ENCODE data around the gene HPGDS.

GRCh38 chr4:94373752-94374151 is 31.1 kb upstream of the HPGDS start:
- TF ChIP-seq JUND (IDR thresholded peaks at IDR 0.05) = no peak
- TF ChIP-seq, protein P1, sequence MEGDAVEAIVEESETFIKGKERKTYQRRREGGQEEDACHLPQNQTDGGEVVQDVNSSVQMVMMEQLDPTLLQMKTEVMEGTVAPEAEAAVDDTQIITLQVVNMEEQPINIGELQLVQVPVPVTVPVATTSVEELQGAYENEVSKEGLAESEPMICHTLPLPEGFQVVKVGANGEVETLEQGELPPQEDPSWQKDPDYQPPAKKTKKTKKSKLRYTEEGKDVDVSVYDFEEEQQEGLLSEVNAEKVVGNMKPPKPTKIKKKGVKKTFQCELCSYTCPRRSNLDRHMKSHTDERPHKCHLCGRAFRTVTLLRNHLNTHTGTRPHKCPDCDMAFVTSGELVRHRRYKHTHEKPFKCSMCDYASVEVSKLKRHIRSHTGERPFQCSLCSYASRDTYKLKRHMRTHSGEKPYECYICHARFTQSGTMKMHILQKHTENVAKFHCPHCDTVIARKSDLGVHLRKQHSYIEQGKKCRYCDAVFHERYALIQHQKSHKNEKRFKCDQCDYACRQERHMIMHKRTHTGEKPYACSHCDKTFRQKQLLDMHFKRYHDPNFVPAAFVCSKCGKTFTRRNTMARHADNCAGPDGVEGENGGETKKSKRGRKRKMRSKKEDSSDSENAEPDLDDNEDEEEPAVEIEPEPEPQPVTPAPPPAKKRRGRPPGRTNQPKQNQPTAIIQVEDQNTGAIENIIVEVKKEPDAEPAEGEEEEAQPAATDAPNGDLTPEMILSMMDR (IDR thresholded peaks at IDR 0.05; ENCODE audit: low read depth, low read length, missing input control) = no peak
- TF ChIP-seq SP1 (IDR thresholded peaks at IDR 0.05) = no peak
- TF ChIP-seq TAF1 (conservative IDR thresholded peaks at IDR 0.05) = no peak
- no peak for TF ChIP-seq MAX (IDR thresholded peaks at IDR 0.05)
- TF ChIP-seq FOXA1 (IDR thresholded peaks at IDR 0.05) = no peak
- TF ChIP-seq RXRA (IDR thresholded peaks at IDR 0.05) = no peak
- TF ChIP-seq GABPA (IDR thresholded peaks at IDR 0.05 in 1 of 2, conservative IDR thresholded peaks at IDR 0.05 in 1 of 2) = no peak
- no peak for TF ChIP-seq FOXA2 (IDR thresholded peaks at IDR 0.05)
- TF ChIP-seq, protein P2, sequence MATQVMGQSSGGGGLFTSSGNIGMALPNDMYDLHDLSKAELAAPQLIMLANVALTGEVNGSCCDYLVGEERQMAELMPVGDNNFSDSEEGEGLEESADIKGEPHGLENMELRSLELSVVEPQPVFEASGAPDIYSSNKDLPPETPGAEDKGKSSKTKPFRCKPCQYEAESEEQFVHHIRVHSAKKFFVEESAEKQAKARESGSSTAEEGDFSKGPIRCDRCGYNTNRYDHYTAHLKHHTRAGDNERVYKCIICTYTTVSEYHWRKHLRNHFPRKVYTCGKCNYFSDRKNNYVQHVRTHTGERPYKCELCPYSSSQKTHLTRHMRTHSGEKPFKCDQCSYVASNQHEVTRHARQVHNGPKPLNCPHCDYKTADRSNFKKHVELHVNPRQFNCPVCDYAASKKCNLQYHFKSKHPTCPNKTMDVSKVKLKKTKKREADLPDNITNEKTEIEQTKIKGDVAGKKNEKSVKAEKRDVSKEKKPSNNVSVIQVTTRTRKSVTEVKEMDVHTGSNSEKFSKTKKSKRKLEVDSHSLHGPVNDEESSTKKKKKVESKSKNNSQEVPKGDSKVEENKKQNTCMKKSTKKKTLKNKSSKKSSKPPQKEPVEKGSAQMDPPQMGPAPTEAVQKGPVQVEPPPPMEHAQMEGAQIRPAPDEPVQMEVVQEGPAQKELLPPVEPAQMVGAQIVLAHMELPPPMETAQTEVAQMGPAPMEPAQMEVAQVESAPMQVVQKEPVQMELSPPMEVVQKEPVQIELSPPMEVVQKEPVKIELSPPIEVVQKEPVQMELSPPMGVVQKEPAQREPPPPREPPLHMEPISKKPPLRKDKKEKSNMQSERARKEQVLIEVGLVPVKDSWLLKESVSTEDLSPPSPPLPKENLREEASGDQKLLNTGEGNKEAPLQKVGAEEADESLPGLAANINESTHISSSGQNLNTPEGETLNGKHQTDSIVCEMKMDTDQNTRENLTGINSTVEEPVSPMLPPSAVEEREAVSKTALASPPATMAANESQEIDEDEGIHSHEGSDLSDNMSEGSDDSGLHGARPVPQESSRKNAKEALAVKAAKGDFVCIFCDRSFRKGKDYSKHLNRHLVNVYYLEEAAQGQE (IDR thresholded peaks at IDR 0.05) = no peak
- no peak for TF ChIP-seq YY1 (IDR thresholded peaks at IDR 0.05)
- no peak for TF ChIP-seq EGR1 (IDR thresholded peaks at IDR 0.05; ENCODE audit: low read depth in 2 of 2)

Data from liver (tissue), 3 donors.